Left renal cortex interstitium (tissue), 4 donors: Measurements from ENCODE around the gene ZNF18. TPM values are rescaled to one million over a fixed set of nuclear protein-coding genes. Genes with fewer than 3 reads are reported as not detected.
"Not testable (repeated sequence)": the region's sequence is repeated elsewhere in the genome, so short reads cannot be mapped to it uniquely, and the experiment has no call there.

Source experiments
- DNase-seq, 4 donors: peaks; one replicate each; pipeline ENCODE4 v3.0.0-alpha.2; 2013; ENCODE audit warnings: low read depth in 4 of 4, low spot score in 2 of 4, missing footprints in 1 of 4
- polyA plus RNA-seq, 4 donors: library from polyadenylated mRNA; unstranded; fragments of 120-200 nt; gene quantifications; one replicate each; pipeline ENCODE4 v1.2.1, GENCODE V29; 2013; ENCODE audit not compliant: insufficient read length in 4 of 4

ZNF18 gene
- polyA plus RNA-seq, 4 donors: 9.6 to 11.5 (median 11.0) TPM

DNA sequence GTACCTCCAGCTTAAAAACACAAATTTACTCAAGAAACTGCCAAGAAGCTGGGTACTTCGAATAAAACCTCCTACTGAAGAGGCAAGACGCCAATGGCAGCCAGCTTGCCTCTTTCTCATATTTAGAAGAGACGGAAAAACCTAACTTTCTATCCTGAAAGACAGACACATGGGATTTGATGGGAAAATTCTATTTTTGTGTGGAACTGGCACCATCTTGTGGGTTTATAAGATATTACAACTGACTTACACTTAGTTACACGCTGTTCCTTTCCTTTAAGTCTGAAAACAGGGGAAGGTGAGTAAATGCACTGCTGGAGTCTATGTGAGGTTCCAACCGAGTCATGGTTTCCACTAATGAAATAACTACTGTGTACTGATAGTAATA is 10.3 kb downstream of the ZNF18 start:
- DNase-seq: peak in 3 of 4 donors; percentile 9 to 31 (median 16)

DNA sequence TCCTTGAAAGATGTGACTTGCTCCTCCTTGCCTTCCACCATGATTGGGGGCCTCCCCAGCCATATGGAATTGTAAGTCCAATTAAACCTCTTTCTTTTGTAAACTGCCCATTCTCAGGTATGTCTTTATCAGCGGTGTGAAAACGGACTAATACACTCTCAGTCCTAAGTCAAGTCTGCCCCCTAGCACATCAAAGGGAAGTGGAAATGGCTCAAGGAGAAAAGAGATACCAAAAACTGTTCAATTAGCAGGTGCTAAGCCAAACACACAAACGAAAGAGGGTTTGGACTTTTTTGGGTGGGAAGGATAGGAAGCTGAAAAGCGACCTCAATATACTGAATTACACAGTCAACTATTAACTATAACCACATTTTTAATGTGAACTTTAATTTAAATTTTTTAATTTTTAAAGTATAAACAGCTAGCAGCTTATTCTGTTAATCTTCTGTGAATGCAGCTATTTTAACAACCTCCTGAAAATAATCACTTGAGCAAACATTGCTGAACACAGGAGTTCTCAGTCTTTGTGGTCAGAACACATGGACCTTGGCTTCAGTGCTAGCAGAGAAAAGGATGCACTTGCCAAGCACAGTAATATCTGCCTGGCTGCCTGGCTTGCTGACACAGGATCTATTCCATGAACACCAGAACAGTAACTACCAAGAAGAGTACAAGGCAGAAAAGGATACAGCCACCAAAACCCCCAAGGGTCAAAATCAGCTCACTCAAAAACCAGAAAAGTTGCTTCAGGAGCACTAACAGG is 10.9 kb downstream of the ZNF18 start:
- DNase-seq: no peak

DNA sequence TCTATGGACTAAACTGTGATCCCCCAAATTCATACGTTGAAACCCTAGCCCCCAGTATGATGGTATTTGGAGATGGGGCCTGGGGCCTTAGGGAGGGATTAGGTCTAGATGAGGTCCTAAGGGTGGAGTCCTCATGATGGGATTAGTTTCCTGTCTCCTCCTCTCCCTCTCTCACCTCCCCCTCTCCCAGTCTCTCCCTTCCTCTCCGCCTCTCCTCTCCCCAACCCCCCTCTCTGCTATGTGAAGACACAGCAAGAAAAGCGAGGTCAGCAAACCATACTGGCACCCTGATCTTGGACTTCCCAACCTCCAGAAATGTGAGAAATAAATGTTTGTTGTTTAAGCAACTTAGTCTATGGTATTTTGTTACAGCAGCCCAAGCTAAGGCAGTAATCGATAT is 15.4 kb downstream of the ZNF18 start:
- DNase-seq: no peak

DNA sequence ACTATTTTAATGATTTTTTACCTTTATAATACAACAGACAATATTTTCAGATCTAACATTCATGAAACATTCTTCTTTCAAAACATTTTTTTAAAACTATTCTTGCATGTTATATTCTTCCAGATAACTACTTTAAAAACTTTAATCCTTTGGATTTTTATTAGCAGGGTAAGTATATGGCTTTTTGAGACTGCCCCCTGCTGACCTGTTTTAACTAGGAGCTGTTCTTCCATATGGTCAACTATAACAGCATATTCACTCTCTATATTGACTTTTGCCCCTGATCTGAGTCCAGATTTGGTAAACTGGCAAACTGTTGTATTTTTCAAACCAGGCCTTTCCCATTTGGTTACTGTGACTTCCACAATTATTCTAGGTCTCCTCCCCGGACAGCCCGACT is 16.5 kb downstream of the ZNF18 start:
- no peak for DNase-seq

DNA sequence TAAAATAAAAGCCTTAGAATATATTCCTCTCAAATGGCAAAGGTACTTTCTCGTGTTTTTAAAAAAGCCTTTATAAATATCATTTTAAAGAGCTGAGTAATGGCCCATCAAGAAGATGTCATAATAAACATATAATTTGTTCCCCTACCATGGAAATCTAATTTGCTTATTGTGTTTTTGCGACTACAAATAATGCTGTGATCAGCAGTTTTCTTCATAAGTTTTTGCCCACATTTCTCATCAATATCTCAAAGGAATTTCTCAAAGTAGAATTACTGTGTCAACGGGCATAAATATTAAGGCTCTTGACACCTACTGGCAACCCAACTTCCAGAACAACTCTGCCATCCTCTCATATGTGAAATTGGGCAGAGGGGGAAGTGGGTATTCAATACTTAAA is 17.5 kb downstream of the ZNF18 start:
- DNase-seq: no peak

DNA sequence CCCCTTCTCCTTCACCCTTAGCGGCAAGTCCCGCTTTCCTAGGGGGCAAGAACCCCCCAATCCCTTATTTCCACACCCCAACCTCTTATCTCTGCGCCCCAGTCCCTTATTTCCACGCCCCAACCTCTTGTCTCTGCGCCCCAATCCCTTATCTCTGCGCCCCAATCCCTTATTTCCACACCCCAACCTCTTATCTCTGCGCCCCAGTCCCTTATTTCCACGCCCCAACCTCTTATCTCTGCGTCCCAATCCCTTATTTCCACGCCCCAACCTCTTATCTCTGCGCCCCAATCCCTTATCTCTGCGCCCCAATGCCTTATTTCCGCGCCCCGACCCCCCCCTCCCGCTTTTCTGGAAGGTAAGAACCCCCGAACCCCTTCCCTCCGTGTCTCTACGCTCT is 24.5 kb downstream of the ZNF18 start:
- DNase-seq: not testable (repeated sequence)

DNA sequence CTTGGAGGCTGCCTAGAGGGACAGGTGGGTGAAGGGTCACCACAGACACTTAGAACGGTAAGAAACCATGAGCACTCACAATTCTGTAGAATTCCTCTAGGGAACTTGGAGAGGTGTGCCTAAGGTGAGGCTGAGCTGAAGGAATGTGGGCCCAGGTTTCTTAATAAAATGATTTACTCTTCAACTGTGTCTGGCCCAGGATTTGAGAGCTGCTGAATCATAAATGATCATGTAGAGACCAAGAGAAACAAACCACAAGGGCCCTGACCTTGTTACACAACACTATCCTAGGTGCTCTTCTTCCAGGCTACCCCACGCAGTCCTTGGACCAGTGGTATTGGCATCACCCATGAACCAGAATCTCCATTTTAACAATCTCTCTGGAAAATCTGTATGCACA is 27.7 kb downstream of the ZNF18 start:
- no peak for DNase-seq

DNA sequence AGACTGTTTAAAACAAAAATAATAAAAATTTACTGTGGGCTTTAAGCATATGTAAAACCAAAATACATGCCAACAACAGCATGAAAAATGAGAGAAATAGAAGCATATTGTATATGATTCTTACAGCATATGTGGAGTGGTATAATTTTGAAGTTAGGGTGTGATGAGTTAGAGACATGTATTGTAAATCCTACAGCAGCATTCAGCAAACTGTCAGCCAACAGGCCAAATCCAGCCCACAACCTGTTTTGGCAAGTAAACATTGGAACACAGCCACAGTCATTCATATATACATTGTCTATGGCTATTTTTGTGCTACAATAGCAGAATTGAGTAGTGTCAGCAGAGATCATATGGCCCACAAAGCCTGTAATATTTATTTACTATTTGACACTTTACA is 42.3 kb downstream of the ZNF18 start:
- DNase-seq: no peak

DNA sequence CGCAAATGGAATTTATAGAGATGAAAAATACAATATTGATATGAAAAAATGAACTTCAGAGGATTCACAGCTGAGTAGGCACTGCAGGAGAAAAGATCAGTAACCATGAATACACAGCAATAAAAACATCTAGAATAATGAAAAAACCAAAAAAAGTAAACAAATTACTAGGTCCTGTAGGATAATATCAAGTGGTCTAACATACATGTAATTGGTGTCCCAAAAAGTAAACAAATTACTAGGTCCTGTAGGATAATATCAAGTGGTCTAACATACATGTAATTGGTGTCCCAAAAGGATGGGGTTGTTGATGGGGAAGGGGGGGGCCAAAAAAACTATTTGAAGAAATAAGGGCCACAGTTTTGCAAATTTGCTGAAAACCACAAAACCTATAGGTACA is 43.4 kb downstream of the ZNF18 start:
- DNase-seq: no peak

DNA sequence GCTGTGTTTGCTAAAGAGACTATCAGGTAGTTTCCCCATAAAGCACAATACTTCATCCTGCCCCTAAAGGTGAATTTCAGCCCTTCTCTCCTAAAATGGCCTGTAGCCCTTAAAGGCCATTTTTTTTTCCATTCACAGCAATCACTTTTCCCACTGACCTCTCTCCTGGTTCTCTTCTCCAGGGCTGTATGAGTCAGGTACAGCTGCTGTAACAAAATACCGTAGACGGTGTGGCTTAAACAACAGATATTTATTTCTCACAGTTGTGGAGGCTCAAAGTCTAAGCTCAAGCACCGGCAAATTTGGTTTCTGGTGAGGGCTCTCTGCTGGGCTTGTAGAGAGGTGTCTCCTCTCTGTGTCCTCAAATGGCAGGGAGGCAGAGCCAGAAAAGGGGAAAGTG is 44.7 kb downstream of the ZNF18 start:
- DNase-seq: no peak

DNA sequence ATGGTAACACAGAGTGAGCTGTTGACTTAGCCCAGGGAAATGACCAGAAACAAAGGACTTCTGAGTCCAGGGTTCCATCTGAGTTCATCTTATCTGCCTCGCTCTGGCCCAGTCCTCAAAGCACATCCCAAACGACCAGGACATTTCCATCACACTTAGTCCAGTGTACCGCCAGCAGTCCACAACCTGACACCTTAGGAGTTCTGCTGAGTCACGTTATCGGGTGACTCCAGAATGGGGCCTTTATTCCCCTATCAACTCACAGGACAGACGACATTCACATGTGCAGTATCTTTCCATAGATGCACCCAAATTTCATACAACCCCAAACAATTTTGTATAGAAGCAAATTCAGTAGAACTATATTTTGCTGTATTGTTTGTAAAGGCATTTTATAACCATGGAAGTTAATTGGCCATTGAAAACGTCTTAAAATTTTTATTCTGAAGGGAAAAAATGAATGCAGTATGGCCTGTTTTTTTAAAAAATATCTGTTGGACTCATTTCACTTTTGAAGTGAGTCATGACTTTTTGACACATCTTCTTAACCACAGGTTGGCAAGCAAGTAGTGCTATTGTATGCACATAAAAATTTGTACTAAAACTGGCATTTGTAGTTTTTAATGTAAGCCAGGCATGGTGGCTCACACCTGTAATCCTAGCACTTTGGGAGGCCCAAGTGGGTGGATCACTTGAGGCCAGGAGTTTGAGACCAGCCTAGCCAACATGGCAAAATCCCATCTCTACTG is 46.3 kb downstream of the ZNF18 start:
- DNase-seq: no peak

DNA sequence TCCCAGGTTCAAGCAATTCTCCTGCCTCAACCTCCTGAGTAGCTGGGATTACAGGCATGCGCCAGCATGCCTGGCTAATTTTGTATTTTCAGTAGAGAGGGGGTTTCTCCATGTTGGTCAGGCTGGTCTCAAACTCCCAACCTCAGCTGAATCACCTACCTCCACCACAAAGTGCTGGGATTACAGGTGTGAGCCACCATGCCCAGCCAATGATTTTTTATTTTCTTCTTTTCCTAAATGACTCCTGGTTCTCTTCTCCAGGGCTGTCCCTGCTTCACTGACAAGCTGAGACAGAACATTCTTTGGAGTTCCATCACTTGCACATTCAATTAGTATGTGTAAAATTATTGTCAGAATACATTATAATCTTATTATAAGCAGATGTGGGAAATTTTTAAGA is 47.7 kb downstream of the ZNF18 start:
- DNase-seq: not testable (repeated sequence)

DNA sequence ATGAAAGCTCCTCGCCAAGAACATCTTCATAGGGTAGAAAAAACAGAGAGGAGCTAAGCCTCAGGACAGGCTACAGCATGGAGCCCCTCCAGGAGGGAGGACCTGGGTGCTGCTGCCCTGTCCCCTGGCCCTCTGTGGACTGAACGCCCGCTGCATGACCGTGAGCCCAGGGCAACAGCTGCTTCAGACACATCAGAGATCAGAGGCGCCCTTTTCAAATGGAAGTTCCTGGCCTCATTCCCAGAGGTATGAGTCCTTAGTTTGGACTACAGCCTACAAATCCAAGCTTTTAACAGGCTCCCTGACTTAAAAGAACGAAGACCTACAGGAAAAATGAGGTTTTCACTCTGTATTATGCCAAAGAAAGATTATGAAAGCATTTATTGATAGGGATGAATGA is 48.5 kb downstream of the ZNF18 start:
- no peak for DNase-seq

DNA sequence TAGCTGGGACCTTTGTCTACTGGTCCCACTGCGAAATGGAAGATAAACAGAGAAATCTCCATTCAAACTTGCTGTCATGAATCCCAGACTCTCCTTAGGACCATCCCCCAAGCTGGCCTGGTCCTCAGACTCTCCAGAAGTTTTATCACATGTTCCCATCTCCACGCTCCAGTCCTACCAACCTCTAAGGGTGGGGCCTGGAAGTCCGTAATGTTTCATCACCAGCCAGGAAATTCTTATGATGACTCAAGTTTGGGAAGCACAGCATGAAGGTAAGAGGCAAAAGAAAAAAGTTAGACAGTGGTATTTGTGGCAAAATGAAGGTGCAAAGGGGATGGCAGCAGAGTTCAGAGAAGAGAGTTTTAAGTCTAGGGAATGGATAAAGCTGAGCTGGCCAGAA is 52.7 kb downstream of the ZNF18 start:
- DNase-seq: no peak

DNA sequence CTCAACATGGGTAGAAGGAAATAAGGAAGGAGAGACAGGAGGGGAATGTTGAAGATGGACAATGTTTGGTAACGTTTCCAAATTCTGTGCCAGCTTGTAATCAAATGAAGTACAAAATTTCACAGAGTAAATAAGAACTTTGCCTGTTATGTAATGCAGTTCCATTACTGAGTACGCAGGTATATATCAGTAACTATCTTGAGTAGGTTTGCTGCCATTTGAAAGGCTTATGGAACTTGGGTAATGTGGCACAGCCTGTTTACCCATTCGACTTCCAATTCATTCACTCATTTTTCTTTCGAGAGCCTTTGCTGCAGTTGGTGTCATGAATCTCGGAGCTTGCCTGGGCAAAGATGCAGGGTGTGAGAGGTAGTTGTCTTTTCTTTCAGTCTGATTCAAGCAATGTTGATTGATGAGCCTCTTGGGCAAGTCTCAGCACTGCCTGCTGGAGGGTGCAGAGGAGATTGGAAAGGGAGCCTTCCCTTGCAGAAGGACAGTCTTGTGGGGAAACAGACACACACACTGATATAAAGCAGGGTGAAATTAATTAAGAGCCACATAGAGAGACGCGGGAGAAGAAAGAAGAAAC is 53.4 kb downstream of the ZNF18 start:
- DNase-seq: no peak

DNA sequence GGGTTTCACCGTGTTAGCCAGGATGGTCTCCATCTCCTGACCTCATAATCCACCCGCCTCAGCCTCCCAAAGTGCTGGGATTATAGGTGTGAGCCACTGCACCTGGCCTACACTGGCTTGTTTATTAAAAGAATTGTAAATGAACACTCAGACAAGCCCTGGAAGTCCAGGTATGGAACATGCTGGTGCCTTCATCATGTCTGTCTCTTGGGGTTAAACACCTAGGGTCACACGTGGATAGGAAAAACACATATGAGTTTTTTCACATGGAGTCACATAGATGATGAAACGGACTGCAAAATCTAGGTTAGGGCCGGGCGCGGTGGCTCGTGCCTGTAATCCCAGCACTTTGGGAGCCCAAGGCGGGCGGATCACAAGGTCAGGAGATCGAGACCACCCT is 54.2 kb downstream of the ZNF18 start:
- DNase-seq: not testable (repeated sequence)

DNA sequence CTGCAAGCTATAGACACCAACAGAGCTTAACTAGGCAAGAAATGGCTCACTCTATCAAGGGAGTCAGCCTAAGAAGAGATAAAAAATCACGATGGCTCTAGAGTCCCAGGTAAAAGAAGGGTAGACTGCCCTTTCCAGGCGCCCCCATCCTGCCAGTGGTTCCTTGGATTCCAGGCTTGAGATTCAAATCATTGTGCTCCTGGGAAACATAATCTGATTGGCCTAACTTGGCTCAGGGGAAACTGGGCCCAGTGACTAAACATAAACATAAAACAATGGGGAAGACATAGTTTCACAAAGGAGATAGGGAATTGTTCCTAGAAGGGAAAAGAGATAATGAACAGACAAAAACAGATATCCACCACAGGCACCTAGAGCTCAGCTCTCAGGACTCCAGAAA is 56.4 kb downstream of the ZNF18 start:
- DNase-seq: no peak

DNA sequence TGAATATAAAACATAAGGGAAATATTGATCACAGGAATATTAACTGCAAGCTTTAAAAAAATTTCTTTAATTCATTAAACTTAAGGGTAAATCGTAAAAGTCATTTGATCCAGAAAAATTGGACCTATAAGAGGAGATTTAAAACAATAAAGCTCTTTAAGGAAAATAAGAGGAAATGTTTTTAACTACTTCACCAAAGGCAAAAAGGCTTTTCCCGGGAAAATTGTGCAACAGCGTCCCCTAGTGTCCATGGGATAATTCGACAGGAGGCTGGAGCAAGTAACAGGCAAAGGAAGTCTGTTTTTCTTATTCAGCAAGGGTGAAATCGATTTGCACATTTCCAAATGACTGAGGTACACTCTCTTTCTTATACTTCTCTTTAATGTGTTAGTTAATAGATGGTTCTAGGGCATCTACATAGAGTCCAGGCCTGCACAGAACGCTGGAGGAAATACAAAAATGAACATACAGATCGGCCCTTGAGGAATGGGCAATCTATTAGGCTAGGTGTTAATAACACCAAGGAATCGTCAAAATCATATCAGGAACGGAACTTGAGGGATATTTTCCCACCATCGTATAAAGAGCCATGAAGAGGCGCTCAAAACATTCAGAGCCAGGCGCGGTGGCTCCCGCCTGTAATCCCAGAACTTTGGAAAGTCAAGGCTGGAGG is 61.4 kb downstream of the ZNF18 start:
- DNase-seq: peak; percentile 34 to 69 (median 42)

DNA sequence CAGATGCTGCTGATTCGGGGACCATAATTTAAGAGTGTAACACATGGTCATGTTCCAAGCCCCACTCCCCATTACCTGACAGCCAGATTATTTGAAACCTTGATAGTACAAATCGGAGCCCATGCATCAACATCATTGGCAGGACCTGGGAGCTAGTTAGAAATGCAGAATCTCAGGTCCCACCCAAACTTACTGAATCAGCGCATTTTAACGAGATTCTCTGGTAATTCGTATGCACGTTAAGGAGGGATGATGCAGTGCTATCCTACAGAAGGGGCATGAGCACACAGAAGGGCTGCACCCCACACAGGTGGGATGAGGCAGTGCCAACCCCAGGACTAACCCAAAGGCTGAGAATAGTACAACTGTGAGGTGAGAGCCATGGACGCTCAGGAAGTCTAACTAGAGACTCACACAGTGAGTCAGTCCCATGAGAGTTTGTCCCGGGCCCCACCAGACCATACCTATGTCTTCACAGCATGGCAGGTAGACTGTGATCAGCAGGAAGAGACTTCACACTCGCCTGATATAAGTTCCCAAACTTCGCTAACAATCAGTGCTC is 64.9 kb downstream of the ZNF18 start:
- DNase-seq: no peak

DNA sequence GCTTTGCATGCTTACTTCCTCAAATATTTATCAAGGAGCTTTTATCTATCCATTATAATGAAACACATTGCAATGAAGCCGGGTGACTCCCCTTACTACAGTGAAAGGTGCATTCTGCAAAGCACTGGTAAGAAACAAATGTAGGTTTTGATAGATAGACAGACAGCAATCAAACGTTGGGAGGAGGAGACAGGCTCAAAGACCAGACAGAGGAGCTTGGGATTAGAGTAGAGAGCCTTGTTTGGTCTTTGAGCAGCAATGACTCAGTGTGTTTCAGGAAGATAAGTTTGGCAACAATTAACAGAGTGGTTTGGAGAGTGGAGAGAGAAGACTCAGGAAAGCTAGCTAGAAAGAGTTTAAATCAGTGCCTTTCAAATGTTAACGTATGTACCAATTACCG is 68.8 kb downstream of the ZNF18 start:
- no peak for DNase-seq
